Spinal cord (tissue), 10 donors: ENCODE results near the gene KCNQ4. TPM values are rescaled to one million over a fixed set of nuclear protein-coding genes. Genes with fewer than 3 reads are reported as not detected.

Source experiments
- DNase-seq, 6 donors: peaks; one replicate each; pipeline versions ENCODE4 v3.0.0 to v3.0.0-alpha.2; 2013 to 2015; ENCODE audit warnings: low spot score in 6 of 6, low read depth in 4 of 6
- H3K27ac ChIP-seq: one replicate; pipeline ENCODE4 v1.5.1; 2013; ENCODE audit warnings: low read depth, low read length, control low read depth
- H3K27me3 ChIP-seq: one replicate; pipeline ENCODE4 v1.6.1; 2013; ENCODE audit warnings: low read length; ENCODE audit not compliant: control insufficient read depth, insufficient read depth
- H3K36me3 ChIP-seq: one replicate; pipeline ENCODE4 v1.6.1; 2013; ENCODE audit warnings: low read length; ENCODE audit not compliant: control insufficient read depth, insufficient read depth
- H3K4me1 ChIP-seq: one replicate; pipeline ENCODE4 v1.6.1; 2013; ENCODE audit warnings: low read length; ENCODE audit not compliant: control insufficient read depth, insufficient read depth
- H3K4me3 ChIP-seq: one replicate; pipeline ENCODE4 v1.5.1; 2013; ENCODE audit warnings: low read depth, low read length, control low read depth
- H3K9me3 ChIP-seq: one replicate; pipeline ENCODE4 v1.6.1; 2013; ENCODE audit warnings: low read length; ENCODE audit not compliant: control insufficient read depth, insufficient read depth
- WGBS: methylation state at CpG from one replicate; pipeline ENCODE4 v1.1.5; 2013; ENCODE audit warnings: missing lambda C conversion rate; ENCODE audit not compliant: insufficient coverage; 5-methylcytosine and 5-hydroxymethylcytosine counted together
- polyA plus RNA-seq, 2 donors: library from polyadenylated mRNA; unstranded; fragments of 120-200 nt; gene quantifications; one replicate each; pipeline ENCODE4 v1.2.1, GENCODE V29; 2013; ENCODE audit not compliant: insufficient read length in 2 of 2
- total RNA-seq, 2 donors: library from RNA; depleted of rRNA in 1 of 2; stranded (reverse); fragments of 120-200 nt in 1 of 2; fragments of >200 nt in 1 of 2; gene quantifications; one replicate each; pipeline versions ENCODE4 v1.2.3 to v1.2.4, GENCODE V29; 2013 to 2014
- donor health status: healthy.

KCNQ4 gene
- total and polyA plus RNA-seq, 4 donors, result 1.3 to 7.5 (median 3.6) TPM

DNA sequence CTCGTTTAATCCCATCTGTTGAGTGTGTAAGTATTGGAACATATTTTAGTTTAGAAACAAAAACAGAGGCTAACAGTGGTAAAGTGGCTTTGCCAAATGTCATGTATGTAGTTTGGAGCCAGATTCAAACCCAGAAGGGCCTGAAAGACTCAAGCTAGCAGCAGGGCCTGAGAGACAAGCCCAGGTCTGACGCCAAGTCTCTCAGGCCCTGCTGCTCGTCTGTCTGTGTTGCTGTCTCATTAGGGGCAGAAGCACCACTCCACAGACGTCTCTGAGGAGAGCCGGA lies 70.2 kb downstream of the KCNQ4 start:
- no peaks in the 10 kb centered on the region for H3K9me3 ChIP-seq
- 61% methylated on average over 4 of the region's 5 CpGs for WGBS
- peak in 2 of 6 donors; percentile 64 to 92 for DNase-seq

GRCh38 chr1:40855513-40855912 lies 71.9 kb downstream of the KCNQ4 start:
- Histone ChIP-seq H3K27ac (no peak overlapping the region), H3K9me3 (no peaks in the 10 kb centered on the region), H3K4me1 (peaks cover 1% of the 10 kb centered on the region), H3K36me3 (no peaks in the 10 kb centered on the region), H3K27me3 (peaks cover 2% of the 10 kb centered on the region), H3K4me3 (no peak overlapping the region)
- DNase-seq, result no peak
- WGBS, result 94% methylated on average over 4 of the region's 6 CpGs

More for the DNA sequence above, 70.2 kb downstream of the KCNQ4 start:
- peaks cover 6% of the 10 kb centered on the region for H3K4me1 ChIP-seq
- H3K36me3 ChIP-seq, result no peaks in the 10 kb centered on the region
- no peak overlapping the region for H3K4me3 ChIP-seq
- no peak overlapping the region for H3K27ac ChIP-seq
- H3K27me3 ChIP-seq, result no peaks in the 10 kb centered on the region

DNA sequence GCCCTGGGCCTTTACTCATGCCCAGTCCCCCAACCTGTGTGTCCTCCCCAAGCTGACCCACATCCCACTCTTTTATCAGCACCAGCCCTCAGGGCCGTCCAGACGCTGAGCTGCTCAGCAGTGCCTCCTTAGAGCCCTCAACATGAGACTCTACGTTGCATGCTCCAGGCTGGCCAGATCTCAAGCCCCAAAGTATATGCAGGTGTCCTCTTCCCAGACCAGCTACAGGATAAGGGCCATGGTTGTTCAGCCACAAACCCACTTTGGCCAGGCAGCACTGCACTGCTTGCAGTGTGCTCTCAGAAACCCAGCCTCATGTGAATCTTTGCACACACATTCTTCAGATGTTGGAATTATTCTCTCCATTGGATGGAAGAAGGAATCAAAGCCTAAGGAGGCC lies 72.5 kb downstream of the KCNQ4 start:
- 90% methylated on average over 3 of the region's 3 CpGs for WGBS
- Histone ChIP-seq H3K27ac (no peak overlapping the region), H3K9me3 (no peaks in the 10 kb centered on the region), H3K36me3 (no peaks in the 10 kb centered on the region), H3K4me3 (no peak overlapping the region), H3K4me1 (peaks cover 7% of the 10 kb centered on the region), H3K27me3 (peaks cover 2% of the 10 kb centered on the region)
- no peak for DNase-seq

DNA sequence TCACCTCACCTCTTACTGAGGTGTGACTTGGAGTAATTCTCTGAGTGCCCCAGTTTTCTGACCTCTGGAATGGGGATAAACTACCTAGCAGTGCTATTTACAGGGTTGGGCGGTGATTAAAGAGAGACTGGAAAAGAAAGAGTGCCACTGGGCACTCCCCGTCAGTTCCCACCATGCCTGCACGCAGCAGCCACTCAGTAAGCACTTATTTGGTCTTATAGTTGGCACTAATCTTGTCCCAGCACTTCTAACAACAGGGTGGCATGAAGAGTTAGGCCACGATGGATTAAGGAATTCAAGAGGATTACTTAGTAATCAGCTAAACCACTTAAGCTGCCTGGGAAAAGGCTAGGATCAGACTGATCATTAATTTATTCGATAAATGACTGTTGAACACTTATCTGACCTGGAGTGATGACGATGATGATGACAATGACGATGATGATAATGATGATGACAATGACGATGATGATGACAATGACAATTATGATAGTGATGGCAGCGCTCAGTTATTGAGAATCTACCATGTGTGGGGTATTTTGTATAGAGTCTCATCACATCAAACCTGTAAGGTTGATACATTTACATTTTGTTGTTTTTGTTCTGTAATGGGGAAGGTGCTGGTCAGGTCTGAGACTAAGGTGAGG lies 73.2 kb downstream of the KCNQ4 start:
- 76% methylated on average over 5 of the region's 9 CpGs for WGBS
- no peaks in the 10 kb centered on the region for H3K36me3 ChIP-seq
- H3K9me3 ChIP-seq, result no peaks in the 10 kb centered on the region
- no peak overlapping the region for H3K4me3 ChIP-seq
- no peak for DNase-seq
- peaks cover 9% of the 10 kb centered on the region for H3K4me1 ChIP-seq
- H3K27ac ChIP-seq, result no peak overlapping the region
- peaks cover 2% of the 10 kb centered on the region for H3K27me3 ChIP-seq

DNA sequence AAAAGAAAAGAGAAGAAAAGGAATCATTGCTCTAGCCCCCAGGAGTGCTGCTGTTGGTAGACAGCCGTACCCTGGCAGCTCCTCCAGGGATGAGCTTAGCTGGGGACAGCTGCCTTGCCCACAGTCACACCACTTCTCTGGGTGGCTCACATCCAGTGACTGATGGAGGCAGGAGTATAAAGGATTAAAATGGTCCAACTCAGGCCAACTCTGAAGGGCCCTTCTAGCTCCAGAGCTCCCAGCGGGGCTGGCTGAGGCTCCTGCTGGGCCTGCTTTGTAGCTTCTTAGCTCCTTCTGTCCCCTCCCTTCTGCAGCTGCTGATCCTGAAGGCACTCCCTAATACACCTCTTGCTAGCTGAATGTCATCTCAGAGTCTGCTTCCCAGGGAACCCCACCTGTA lies 74.2 kb downstream of the KCNQ4 start:
- Histone ChIP-seq H3K36me3 (no peaks in the 10 kb centered on the region), H3K4me1 (peaks cover 14% of the 10 kb centered on the region), H3K27me3 (peaks cover 2% of the 10 kb centered on the region), H3K27ac (no peak overlapping the region), H3K9me3 (no peaks in the 10 kb centered on the region), H3K4me3 (no peak overlapping the region)
- DNase-seq, result no peak
- 75% methylated on average over 1 of the region's 2 CpGs for WGBS

DNA sequence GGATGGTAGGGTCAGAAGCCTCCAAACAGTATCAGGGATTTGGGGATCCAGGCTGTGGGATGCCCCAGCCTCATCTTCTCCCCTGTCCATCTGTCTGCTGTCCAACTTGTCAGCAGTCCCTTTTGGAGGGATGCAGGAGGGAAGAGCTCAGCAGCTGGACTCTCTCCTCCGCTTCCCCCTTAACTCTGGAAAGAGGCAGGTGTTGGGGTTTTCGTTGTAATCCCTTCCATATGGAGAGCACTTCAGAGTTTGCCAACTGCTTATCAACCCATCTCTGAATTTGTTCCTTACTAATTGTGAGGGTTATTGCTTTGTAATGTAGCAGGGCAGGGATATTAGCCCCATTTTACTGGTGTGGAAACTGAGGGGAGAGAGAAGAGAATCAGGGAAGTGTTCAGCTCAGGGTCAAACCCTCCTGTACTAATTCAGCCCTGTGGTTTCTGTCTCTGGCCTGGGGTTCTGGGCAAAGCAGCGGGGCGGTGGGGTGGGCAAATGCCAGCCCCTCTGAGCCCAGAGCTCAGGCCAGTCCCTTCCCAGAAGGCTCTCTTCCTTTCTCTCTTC lies 75.3 kb downstream of the KCNQ4 start:
- peaks cover 2% of the 10 kb centered on the region for H3K27me3 ChIP-seq
- no peak overlapping the region for H3K4me3 ChIP-seq
- no peaks in the 10 kb centered on the region for H3K9me3 ChIP-seq
- 100% methylated on average over 2 of the region's 4 CpGs for WGBS
- no peaks in the 10 kb centered on the region for H3K36me3 ChIP-seq
- DNase-seq, result no peak
- no peak overlapping the region for H3K27ac ChIP-seq
- H3K4me1 ChIP-seq, result peaks cover 15% of the 10 kb centered on the region

DNA sequence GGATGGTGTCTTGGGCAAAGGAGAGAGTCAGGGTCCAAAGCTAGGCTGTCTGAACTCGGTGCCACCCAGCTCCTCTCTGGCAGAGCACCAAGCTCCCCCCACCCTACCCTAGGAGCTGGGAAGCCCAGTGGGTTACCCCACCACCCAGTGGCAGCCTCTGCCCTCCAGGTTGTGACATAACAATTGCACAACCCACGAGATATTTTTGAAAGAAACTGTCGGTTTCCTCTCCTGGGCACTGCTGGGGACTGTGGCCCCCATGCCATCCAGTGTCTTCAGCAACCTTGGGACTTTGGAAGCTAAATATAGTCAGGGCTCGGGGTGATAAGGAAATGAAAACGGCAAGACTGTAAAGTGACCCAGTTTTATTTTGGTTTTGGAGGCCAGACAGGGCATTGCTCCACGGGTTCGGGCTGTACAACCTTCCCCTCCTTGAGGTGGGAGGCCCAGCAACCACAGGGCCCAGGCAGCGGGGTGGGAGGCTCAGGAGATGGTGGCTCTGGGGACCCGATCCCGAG lies 77.2 kb downstream of the KCNQ4 start:
- H3K27me3 ChIP-seq, result peaks cover 2% of the 10 kb centered on the region
- WGBS, result 46% methylated on average over 9 of the region's 10 CpGs
- peaks cover 15% of the 10 kb centered on the region for H3K4me1 ChIP-seq
- H3K9me3 ChIP-seq, result no peaks in the 10 kb centered on the region
- H3K4me3 ChIP-seq, result peak overlapping the region; percentile 26
- H3K27ac ChIP-seq, result no peak overlapping the region
- DNase-seq, result no peak
- no peaks in the 10 kb centered on the region for H3K36me3 ChIP-seq

GRCh38 chr1:40861224-40862003 lies 77.8 kb downstream of the KCNQ4 start:
- Histone ChIP-seq H3K9me3 (no peaks in the 10 kb centered on the region), H3K4me3 (peak overlapping the region; percentile 26), H3K36me3 (no peaks in the 10 kb centered on the region), H3K27me3 (peaks cover 2% of the 10 kb centered on the region), H3K4me1 (peaks cover 19% of the 10 kb centered on the region), H3K27ac (no peak overlapping the region)
- DNase-seq, result peak in 2 of 6 donors; percentile 58
- under 1% methylated on average over 98 of the region's 98 CpGs for WGBS

DNA sequence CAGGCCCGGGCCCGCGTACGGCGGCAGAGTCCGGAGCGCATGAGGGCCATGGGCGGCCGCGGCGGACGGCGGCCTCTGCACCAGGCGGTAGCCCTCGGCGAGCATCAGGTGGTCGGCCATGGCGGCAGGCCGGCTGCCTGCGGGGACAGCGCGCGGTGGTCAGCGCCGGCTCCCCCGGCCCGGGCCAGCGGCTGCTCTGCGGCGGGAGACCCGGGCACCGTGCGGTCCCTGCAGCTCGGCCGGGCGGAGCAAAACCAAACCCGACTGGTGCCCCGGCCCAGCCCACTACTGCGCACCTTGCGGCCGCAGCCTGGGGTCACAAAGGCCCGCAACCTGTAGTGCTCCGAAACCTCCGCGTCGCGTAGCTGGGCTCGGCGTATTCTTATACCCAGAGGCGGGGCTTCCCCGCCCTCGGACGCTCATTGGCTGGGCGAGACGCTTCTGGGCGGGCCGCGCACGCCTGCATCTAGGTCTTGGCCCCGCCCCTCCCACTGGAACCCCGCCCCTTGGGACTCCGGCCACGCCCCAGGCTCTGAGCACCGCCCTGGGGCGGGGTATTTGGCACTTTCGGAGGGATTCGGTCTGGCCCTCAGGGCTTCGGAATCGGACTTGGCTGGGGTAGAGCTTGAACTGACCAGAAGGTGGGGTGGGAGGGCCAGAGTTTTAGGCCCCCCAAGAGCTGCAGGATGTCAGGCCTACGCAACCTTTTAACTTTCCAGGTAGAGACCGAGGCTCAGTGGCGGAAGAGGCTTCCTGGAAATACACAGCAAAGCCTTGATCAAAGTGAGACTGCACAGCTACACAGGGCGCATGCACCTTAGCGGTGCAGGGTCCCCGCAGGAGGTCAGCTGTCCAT lies 78.6 kb downstream of the KCNQ4 start, which contains the start of gene CITED4:
TSS of gene CITED4 (minus strand) at position 356 of the 856 bp plus-strand sequence. CDS start at position 120, 236 bp downstream.
- peak; percentile 69 to 97 (median 88) for DNase-seq
- H3K4me1 ChIP-seq, result peaks cover 19% of the 10 kb centered on the region
- 3% methylated on average over 73 of the region's 75 CpGs for WGBS
- H3K27ac ChIP-seq, result no peak within 1 kb of the TSS
- H3K36me3 ChIP-seq, result no peaks in the 10 kb centered on the region
- H3K27me3 ChIP-seq, result peaks cover 2% of the 10 kb centered on the region
- H3K9me3 ChIP-seq, result no peaks in the 10 kb centered on the region
- peak within 1 kb of the TSS; percentile 44 for H3K4me3 ChIP-seq
